Dendritic cell treated with granulocyte-macrophage colony-stimulating factor and Interleukin-4, amounts not matched to agents 40 ng/mL and 50 ng/mL, for 4 days (primary cell): Measurements from ENCODE around the gene MYLK.

Experiments used
- H3K27ac Mint-ChIP-seq: one replicate; pipeline ENCODE4 v1.8.0; 2022; ENCODE audit warnings: mild to moderate bottlenecking, mixed read lengths
- H3K27me3 Mint-ChIP-seq: one replicate; pipeline ENCODE4 v1.8.0; 2022; ENCODE audit warnings: mild to moderate bottlenecking, mixed read lengths
- H3K36me3 Mint-ChIP-seq: one replicate; pipeline ENCODE4 v1.8.0; 2022; ENCODE audit warnings: low read depth, mixed read lengths
- H3K4me1 Mint-ChIP-seq: one replicate; pipeline ENCODE4 v1.8.0; 2022; ENCODE audit warnings: low read depth, mixed read lengths
- H3K4me3 Mint-ChIP-seq: one replicate; pipeline ENCODE4 v1.8.0; 2022; ENCODE audit warnings: mild to moderate bottlenecking, moderate library complexity, mixed read lengths
- H3K9me3 Mint-ChIP-seq: one replicate; pipeline ENCODE4 v1.8.0; 2022; ENCODE audit warnings: mixed read lengths
- intact Hi-C: fragments of 100-400 bp; cut with micrococcal nuclease; formaldehyde crosslinking; loops from one replicate; pipeline ENCODE4 v1.15.0; 2022

MYLK gene

DNA sequence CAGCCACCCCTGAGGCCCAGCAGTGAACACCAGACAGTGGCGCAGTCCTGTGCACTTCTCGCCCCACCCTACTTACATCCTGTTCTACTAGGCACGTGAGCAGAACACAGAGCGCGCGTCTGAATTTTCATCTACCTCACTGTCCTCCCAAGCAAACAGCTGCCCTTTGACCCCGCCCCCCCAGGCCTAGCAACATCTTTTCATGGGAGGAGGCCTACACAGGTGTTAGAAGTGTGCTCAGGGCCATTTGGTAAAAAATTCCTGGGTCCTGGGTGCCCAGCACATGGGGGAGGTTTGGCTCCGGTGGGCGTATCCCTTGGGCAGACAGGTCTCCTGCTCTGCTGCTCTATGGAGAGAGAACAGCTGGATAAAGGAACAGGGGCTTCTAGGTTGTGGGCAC is 95.0 kb downstream of the MYLK start:
- Mint-ChIP-seq H3K4me3 (no peak overlapping the region), H3K9me3 (no peaks in the 10 kb centered on the region), H3K4me1 (no peaks in the 10 kb centered on the region), H3K27me3 (peaks cover 1% of the 10 kb centered on the region), H3K27ac (no peak overlapping the region), H3K36me3 (no peaks in the 10 kb centered on the region)
- intact Hi-C loops, result no loop called here

DNA sequence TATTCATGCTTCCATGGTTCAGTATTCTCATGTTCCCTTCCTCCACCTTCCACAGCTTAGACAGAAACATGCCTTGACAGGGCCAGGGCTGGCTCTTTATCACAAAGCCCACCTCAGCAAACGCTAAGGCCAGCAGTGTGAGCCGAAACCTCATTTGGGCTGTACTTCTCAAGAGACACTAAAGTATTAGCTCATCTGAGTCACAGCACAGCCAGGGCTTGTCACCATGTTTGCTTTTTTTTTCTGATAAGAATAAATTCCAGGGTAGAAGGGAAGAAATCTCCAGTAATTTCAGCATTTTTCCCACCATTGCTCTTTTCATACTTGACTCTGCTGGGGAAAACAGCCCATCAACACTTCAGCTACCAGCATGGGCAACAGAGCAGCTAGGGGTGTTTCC is 95.4 kb downstream of the MYLK start:
- Mint-ChIP-seq H3K9me3 (no peaks in the 10 kb centered on the region), H3K27ac (no peak overlapping the region), H3K36me3 (no peaks in the 10 kb centered on the region), H3K27me3 (peaks cover 1% of the 10 kb centered on the region), H3K4me1 (no peaks in the 10 kb centered on the region), H3K4me3 (no peak overlapping the region)
- intact Hi-C loops, result no loop called here

DNA sequence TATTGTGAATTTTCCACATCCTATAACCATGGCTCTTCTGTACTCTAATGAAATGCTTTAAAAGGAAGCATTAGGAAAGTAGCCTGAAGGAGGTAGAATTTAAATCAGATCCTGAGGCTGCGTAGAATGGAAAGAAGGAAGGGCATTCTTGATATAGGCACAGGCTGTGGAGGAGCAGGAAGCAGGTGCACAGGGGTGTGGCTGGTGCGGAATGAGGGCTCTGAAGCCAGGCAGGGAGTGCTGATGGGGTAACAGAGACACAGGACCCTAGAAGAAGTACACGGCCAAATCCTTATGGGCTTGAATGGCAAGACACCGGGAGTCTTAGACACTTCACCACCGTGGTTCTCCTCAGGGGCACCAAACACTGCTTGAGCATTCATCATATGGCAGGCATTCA is 97.0 kb downstream of the MYLK start:
- Mint-ChIP-seq H3K9me3 (no peaks in the 10 kb centered on the region), H3K27ac (no peak overlapping the region), H3K36me3 (no peaks in the 10 kb centered on the region), H3K4me1 (no peaks in the 10 kb centered on the region), H3K4me3 (no peak overlapping the region), H3K27me3 (no peaks in the 10 kb centered on the region)
- intact Hi-C loops, result no loop called here

GRCh38 chr3:123785602-123786001 is 98.5 kb downstream of the MYLK start:
- H3K36me3 Mint-ChIP-seq, result no peaks in the 10 kb centered on the region
- H3K4me3 Mint-ChIP-seq, result no peak overlapping the region
- intact Hi-C loops, result no loop called here
- no peak overlapping the region for H3K27ac Mint-ChIP-seq
- H3K4me1 Mint-ChIP-seq, result no peaks in the 10 kb centered on the region
- no peaks in the 10 kb centered on the region for H3K27me3 Mint-ChIP-seq
- H3K9me3 Mint-ChIP-seq, result no peaks in the 10 kb centered on the region

DNA sequence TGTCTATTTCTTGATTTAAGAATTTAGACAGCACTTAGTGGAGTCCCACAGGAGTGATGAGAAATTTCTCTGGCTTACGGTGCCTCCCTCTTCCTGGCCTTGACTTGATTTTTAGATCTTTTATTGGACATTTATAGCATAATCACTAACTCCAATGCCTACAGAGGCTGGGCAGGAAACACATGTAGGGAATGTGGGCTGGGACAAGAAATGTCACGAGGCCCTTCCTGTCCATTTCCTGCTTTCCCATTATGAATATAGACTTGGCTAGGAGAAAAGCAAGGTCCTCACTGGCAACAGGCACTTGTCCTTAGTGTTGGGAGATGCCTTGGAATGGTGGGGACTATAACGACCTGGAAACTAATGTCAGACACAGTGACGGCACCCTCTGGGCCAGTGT is 100.3 kb downstream of the MYLK start:
- intact Hi-C loops, result no loop called here
- no peaks in the 10 kb centered on the region for H3K9me3 Mint-ChIP-seq
- no peaks in the 10 kb centered on the region for H3K4me1 Mint-ChIP-seq
- H3K27ac Mint-ChIP-seq, result no peak overlapping the region
- H3K27me3 Mint-ChIP-seq, result no peaks in the 10 kb centered on the region
- no peak overlapping the region for H3K4me3 Mint-ChIP-seq
- H3K36me3 Mint-ChIP-seq, result no peaks in the 10 kb centered on the region

DNA sequence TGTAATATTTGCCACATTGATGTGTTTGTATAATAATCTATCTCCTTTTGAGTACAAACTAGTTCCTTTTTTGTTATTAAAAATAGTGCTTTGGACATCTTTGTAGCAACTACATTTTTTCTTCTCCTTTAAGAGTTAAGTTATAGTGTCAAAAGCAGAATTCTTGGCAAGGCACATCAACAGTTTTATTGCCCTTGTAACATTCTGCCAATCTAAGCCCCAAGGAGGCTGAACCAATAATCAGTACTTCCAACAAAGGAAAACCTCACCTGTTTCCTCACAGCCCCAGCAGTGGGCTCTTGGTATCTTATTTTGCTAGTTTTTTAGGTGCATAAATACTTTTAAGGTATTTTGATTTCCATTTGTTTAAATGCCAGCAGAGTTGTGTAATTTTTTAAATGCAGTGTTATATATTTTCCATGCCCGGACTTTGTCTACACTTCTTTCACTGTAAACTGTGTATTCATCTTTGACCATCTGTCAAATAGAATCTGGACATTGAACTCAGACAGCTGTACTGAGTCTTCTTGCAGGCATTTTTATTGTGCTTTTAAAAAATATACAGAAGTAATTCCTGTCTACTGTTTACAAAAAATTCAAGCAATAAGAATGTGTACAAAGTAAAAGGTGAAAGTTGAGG is 101.0 kb downstream of the MYLK start:
- Mint-ChIP-seq H3K4me3 (no peak overlapping the region), H3K36me3 (no peaks in the 10 kb centered on the region), H3K4me1 (no peaks in the 10 kb centered on the region), H3K27me3 (no peaks in the 10 kb centered on the region), H3K27ac (no peak overlapping the region), H3K9me3 (no peaks in the 10 kb centered on the region)
- intact Hi-C loops, result no loop called here

DNA sequence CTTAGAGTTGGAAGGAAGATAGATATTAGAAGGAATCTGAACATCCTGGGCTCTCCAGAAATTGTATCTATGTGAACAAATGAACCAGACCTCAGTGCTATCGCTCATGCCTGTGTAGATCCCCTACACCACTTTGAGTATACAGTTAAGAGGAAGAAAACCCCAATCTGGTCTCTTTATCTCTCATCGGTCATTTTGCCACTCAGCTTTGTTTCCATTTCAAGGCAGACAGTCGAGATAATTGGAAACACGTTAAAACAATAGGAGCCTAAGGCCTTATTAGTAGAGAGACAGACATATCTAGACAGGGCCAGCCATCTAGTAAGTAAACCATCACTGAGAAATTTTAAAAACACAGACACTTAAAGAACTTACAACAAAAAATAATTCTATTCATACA is 101.6 kb downstream of the MYLK start:
- H3K36me3 Mint-ChIP-seq, result no peaks in the 10 kb centered on the region
- no peaks in the 10 kb centered on the region for H3K27me3 Mint-ChIP-seq
- intact Hi-C loops, result no loop called here
- H3K9me3 Mint-ChIP-seq, result no peaks in the 10 kb centered on the region
- no peak overlapping the region for H3K27ac Mint-ChIP-seq
- no peak overlapping the region for H3K4me3 Mint-ChIP-seq
- H3K4me1 Mint-ChIP-seq, result no peaks in the 10 kb centered on the region

DNA sequence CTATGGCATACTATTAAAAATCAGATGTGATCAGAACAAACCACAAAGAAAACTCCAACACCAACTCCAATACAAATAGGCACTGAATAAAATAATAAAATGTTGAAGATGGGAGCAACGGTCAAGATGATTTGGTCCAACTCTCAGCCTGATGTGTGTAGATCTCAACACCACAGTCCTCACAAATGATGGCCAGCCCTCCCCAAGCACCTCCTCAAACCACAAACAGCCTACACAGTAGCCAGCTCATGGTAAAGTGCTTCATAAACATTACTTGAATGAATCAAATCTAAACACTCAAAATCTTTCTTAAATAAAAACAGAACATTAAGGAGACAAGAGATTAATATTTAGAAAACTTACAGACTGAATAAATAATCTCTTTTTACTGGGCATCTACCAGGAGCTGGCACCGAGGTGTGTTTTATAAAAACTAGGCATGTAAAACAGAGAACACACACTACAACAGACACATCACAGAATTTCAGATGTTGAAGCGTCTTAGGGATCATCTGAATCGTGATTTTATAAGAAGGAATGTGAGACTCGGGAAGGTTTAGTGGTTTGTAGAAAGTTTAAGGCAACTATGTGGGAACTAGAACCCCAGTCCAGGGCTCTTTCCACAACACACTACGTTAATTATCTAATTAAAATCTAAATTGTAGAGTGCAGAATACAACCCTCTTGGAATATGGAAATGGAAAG is 102.4 kb downstream of the MYLK start:
- Mint-ChIP-seq H3K4me1 (no peaks in the 10 kb centered on the region), H3K27me3 (no peaks in the 10 kb centered on the region), H3K27ac (no peak overlapping the region), H3K4me3 (no peak overlapping the region), H3K36me3 (no peaks in the 10 kb centered on the region), H3K9me3 (no peaks in the 10 kb centered on the region)
- intact Hi-C loops, result no loop called here

GRCh38 chr3:123781138-123781537 is 103.0 kb downstream of the MYLK start:
- intact Hi-C loops, result no loop called here
- no peak overlapping the region for H3K4me3 Mint-ChIP-seq
- no peaks in the 10 kb centered on the region for H3K27me3 Mint-ChIP-seq
- no peaks in the 10 kb centered on the region for H3K9me3 Mint-ChIP-seq
- H3K36me3 Mint-ChIP-seq, result no peaks in the 10 kb centered on the region
- no peak overlapping the region for H3K27ac Mint-ChIP-seq
- H3K4me1 Mint-ChIP-seq, result no peaks in the 10 kb centered on the region

GRCh38 chr3:123780656-123781055 is 103.5 kb downstream of the MYLK start:
- no peaks in the 10 kb centered on the region for H3K4me1 Mint-ChIP-seq
- no peaks in the 10 kb centered on the region for H3K9me3 Mint-ChIP-seq
- H3K27me3 Mint-ChIP-seq, result no peaks in the 10 kb centered on the region
- no peak overlapping the region for H3K4me3 Mint-ChIP-seq
- H3K36me3 Mint-ChIP-seq, result no peaks in the 10 kb centered on the region
- intact Hi-C loops, result no loop called here
- no peak overlapping the region for H3K27ac Mint-ChIP-seq

DNA sequence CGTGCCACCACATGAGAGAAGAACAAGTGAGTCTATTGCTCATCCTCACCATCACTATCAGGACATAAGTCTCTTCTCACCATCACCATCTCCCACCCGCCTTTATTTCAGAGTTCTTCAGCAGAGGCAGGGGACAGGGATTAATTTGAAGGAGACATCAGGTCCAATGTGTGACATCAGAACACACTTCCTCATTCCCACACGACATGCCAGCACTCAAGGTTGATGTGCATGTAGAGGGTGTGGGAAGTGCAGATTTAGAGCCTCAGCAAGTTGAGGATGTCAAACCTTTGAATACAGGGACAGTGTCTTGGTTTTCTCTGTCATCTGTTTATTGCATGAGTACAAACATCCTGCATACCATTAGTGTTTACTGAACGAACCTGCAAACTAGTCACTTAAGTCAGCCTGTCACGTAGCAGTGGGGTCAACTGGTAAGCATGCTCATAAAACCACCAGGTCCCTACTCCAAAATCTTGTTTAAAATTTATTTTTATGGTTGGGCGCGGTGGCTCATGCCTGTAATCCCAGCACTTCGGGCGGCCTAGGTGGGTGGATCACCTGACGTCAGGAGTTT is 104.4 kb downstream of the MYLK start:
- Mint-ChIP-seq H3K4me1 (no peaks in the 10 kb centered on the region), H3K4me3 (no peak overlapping the region), H3K9me3 (no peaks in the 10 kb centered on the region), H3K36me3 (no peaks in the 10 kb centered on the region), H3K27ac (no peak overlapping the region), H3K27me3 (no peaks in the 10 kb centered on the region)
- intact Hi-C loops, result no loop called here

DNA sequence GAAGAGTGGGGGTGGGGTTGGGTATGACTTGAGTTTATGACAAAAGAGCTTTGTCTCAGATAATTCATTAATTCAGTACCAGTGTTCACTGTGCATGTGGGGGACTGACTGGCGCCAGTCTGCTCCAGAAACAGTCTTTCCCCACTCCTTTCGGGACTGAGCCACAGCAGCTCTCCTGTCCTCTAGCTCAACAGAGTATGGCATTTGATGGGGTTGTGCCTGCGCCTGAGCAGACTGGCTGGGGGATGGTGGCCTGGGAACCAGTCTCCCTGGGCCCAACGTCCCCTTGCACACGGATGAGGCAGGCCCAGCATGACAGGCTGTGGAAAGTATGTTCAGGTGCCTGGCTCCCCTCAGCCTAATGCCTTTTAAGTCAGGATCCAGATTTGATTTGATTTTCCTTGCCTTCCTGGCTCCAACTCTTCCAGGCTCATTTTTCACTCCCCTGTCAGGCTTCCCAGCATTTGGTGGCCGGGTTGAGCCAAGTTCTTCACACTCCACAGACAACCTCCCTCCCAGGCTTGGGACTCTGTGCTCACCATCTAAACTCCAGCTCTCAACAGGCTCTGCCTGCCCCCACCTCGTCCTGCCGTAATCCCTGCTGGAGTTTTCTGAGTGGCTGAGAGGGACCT is 105.0 kb downstream of the MYLK start:
- Mint-ChIP-seq H3K36me3 (no peaks in the 10 kb centered on the region), H3K27ac (no peak overlapping the region), H3K9me3 (no peaks in the 10 kb centered on the region), H3K4me1 (no peaks in the 10 kb centered on the region), H3K4me3 (no peak overlapping the region), H3K27me3 (no peaks in the 10 kb centered on the region)
- intact Hi-C loops, result no loop called here

- no peaks in the 10 kb centered on the region for H3K9me3 Mint-ChIP-seq
- no peaks in the 10 kb centered on the region for H3K36me3 Mint-ChIP-seq
- no peak overlapping the region for H3K4me3 Mint-ChIP-seq
- intact Hi-C loops, result no loop called here
- H3K27me3 Mint-ChIP-seq, result no peaks in the 10 kb centered on the region
- H3K27ac Mint-ChIP-seq, result no peak overlapping the region
- no peaks in the 10 kb centered on the region for H3K4me1 Mint-ChIP-seq
These were observed 105.6 kb downstream of the MYLK start for GRCh38 chr3:123778525-123778924.

DNA sequence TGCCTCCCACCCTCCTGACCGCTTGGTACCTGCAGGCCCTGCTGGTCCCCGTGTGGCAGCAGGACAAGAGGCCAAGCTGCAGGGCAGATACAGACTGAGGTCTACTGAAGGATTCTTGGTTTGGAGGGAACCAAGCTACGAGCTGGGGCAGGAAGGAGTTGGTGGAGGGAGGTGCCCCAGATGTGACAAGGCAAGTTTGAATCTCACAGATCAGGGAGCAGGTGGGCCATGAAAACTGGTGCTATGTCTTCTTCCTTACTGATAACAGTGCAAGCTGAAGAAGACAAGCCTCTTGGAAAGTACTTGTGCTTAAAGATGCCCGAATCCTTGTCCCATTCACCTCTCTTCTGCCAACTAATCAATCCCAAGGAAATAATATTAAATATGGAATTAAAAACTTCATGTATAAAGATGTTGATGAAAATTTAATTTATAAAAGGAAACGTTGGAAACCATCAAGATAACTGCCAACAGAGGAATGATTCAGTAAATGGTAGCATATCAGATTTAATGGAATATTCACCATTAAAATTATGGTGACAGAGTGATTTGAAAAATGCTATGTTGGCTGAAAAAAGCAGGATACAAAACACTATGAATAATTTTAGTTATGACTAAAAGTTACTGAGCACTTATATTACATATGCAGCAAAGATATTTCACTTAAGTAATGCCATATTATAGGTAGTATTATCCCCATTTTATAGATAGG is 107.9 kb downstream of the MYLK start:
- intact Hi-C loops, result no loop called here
- no peaks in the 10 kb centered on the region for H3K36me3 Mint-ChIP-seq
- H3K27me3 Mint-ChIP-seq, result no peaks in the 10 kb centered on the region

More for the DNA sequence above, 107.9 kb downstream of the MYLK start:
- Mint-ChIP-seq H3K27ac (no peak overlapping the region), H3K4me1 (no peaks in the 10 kb centered on the region), H3K9me3 (no peaks in the 10 kb centered on the region), H3K4me3 (no peak overlapping the region)
